ENCODE results near the gene EIF3L.
"Not testable (repeated sequence)": the region's sequence is repeated elsewhere in the genome, so short reads cannot be mapped to it uniquely, and the experiment has no call there.

Gene EIF3L

DNA sequence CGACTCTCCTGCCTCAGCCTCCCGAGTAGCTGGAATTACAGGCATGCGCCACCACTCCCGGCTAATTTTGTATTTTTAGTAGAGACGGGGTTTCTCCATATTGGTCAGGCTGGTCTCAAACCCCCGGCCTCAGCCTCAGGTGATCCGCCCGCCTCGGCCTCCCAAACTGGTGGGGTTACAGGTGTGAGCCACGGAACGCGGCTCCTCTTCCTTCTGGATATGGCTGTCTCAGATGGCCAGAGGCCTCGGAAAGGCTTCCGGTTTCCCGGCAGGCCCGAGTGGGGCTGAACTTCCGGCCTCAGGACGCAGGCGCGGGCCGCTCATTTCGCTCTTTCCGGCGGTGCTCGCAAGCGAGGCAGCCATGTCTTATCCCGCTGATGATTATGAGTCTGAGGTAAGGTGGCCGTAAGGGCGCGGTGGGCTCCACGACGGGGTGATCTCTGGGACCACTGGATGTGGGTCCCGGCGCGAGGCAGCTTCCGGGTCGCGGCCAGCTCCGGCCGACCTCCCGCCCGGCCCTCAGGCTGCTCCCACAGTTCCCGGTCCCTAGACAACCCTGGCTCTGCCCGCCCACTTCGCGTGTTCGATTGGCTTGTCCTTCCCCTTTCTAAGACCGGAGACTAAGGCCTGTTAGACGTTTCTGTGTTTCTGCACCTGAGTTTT lies at the start of gene EIF3L:
Gene EIF3L (plus strand): TSS at position 331 of the 663 bp plus-strand sequence. CDS start 31 bp downstream, at position 362.
- FAIRE-seq: peak; percentile 67
- DNase-seq (ENCODE audit: low spot score): peak; percentile 98

- FAIRE-seq: peak; percentile 9
- not testable (repeated sequence) for DNase-seq (ENCODE audit: low spot score)
Observed at GRCh38 chr22:37799979-37800378, 49.2 kb upstream of the EIF3L start.

DNA sequence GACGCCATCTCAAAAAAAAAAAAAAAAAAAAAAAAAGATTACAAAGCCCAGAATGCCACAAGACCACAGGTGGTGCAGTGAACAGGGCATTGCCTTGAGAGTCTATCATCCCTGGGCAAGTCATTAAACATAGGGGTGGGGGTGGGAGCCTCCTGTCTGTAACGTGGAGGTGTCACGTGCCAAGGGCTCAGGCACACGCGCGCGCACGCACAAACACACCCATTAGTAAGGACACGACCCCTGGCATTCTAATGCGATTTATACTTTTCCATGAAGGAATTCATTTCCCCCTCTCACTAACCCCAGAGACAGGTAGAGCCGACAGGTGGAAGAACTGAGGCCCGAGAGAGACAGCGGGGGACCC lies 47.3 kb upstream of the EIF3L start:
- FAIRE-seq: no peak
- DNase-seq (ENCODE audit: low spot score): no peak

DNA sequence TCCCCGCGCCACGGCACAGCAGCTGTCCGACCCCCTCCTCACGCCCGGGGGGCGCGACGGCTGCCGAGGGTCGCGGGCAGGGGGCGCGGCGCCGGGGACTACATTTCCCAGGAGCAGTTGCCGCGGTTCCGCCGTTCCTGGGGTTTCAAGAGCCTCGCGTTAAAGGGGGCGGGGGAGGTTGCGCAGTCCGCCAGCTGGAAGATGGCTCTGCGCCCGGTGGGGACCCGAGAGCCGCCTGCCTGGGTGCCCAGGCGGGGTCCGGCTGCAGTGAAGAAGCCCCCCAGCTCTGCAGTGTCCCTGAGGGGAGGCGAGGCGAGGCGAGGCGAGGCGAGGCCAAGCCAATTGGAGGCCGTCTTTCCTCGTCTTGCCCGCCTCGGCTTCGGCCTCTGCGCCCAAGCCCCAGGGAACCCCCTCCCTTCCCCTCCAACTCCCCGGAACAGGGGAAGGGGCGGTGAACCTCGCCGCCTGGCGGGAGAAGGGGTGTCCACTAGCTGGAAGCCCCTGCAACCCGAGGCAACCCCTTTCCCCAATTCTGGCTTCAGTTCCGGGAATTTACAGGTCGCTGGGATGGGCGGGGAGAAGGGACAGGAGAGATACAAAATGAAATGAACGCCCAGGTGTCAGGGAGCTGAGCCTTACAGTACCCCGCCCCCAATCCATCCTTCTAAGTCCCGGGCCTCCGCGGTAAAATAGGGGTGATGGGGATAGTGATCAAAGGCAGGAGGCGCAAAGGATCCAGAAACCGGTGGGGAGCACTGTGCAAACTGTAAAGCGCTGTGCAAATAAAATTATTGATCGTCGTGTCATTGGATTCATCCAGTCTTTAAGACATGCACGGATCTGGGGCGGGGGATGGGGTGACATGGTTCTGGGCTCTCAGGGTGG lies 46.7 kb upstream of the EIF3L start:
- DNase-seq (ENCODE audit: low spot score): peak; percentile 75
- FAIRE-seq: peak; percentile 71

DNA sequence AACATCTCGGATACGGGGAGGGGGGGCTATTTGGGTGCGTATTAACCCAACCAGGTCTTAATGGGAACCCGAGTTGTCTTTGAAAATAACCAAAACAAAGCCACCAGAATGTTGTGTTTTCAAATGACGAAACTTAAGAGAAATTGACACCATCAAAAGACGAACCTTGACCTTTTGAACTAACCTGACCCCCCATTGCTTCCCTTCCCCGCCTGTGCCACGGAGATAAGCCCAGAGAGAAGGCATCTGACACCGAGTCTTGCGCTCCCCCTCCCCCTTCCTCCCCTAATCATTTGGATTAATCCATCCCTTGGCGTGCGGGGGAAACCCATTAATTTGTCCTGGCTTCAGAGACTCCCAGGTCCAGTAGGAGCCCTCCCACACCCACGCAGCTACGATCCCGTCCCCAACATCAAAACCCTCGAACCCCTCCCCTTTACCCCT lies 46.0 kb upstream of the EIF3L start:
- FAIRE-seq (no peak), DNase-seq (ENCODE audit: low spot score) (no peak)

DNA sequence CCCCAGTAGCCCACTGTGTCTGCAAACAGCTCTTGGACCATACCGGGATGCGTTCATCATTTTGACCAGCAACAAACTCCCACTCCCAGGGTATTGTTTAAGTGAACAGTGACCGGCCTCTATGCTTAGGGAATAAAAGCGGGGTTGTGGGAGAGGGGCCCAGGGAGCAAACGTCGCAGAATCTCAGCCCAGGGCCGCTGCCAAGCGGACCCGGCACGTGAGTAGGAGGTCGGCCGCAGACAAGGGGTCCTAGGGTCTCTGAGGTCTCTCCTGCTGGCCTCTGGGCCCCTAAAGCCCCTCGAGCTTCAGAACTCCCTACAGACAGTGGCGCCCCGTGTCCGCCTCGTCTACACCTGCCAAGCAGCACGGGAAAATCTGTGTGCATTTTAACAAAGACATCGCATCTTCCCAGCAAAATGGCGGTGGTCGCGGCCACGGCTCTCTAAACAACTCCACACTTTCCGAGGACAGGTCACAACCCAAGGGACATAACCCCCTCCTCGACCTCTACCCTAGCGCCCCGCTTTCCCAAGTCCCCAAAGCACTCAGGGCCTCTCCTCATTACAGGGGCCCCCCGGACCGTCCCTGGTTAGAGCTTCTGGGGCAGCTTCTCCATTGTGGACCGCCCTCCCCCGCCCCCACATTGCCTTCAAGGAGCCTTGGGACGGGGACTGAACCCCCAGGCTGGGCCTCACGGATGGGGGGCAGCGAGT lies 45.4 kb upstream of the EIF3L start:
- DNase-seq (ENCODE audit: low spot score) (no peak), FAIRE-seq (no peak)

DNA sequence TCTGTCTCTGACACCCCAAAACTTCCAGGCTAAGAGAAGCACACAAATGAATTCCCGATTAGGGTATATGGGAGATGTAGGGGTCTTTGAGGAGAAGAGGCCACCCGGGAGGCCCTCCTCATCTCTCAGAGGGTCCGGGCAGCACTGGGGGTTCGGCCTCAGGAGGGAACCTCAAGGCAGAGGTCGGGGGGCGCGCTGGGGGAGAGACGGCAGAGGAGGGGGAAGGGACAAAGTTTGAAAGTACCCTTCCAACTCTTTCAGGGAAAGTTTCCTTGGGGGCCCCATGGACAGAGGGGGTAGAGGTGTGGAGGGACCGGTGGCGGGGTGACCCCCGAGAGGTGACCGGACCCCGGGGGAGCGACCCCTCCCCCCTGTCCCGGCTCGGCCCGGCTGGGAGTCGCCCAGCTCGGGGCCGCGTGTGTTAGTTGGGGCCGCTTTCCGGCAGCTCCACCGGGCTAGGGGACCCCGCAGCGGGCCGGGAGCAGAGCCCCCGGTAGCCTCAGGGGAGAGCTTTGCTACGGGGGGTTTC lies 44.8 kb upstream of the EIF3L start:
- no peak for FAIRE-seq
- no peak for DNase-seq (ENCODE audit: low spot score)

GRCh38 chr22:37804881-37805809 lies 44.1 kb upstream of the EIF3L start:
- DNase-seq (ENCODE audit: low spot score): peak; percentile 95
- peak; percentile 88 for FAIRE-seq

DNA sequence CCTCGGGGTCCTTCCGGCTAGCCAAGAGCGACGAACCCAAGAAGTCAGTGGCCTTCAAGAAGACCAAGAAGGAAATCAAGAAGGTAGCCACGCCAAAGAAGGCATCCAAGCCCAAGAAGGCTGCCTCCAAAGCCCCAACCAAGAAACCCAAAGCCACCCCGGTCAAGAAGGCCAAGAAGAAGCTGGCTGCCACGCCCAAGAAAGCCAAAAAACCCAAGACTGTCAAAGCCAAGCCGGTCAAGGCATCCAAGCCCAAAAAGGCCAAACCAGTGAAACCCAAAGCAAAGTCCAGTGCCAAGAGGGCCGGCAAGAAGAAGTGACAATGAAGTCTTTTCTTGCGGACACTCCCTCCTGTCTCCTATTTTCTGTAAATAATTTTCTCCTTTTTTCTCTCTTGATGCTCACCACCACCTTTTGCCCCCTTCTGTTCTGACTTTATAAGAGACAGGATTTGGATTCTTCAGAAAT lies 43.4 kb upstream of the EIF3L start:
- FAIRE-seq: no peak
- no peak for DNase-seq (ENCODE audit: low spot score)

GRCh38 chr22:37806409-37807333 lies 42.5 kb upstream of the EIF3L start:
- no peak for DNase-seq (ENCODE audit: low spot score)
- FAIRE-seq: no peak

DNA sequence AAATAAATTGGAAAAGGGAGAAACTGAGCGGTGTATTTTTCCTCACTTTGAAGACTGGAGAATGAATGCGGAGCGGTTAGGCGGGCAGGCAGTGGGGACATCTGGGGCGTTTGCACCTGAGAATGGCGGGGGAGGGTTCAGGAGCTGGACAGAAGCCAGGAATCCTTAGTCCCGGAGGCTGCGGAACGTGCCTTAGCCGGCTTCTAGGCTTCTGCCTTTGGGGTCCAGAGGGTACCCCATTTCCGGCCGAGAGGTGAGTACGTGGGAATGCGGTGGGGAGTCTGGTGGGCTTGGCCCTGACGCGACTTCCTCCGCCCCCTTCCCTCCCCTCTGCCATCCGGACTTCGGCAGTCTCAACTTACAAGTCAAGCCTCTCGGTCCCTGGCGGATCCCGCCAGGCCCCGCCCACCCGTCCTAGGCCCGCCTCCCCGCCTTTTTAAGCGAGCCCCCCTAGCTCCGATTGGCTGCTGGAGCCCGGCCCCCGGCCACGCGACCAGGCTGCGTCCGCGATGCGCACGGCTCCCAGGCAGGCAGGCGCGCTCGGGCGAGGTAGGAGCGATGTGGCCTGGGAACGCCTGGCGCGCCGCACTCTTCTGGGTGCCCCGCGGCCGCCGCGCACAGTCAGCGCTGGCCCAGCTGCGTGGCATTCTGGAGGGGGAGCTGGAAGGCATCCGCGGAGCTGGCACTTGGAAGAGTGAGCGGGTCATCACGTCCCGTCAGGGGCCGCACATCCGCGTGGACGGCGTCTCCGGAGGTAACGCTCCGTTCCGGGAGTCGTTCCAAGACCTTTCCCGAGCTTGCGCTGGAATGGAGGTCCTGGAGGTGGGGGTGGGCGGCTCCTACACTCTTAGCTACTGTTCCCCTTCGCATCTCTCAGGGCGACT lies 41.6 kb upstream of the EIF3L start, which contains the start of gene GCAT:
Gene GCAT (plus strand): TSS at position 525 of the 884 bp plus-strand sequence. CDS start 34 bp downstream, at position 559.
- peak; percentile 97 for FAIRE-seq
- DNase-seq (ENCODE audit: low spot score): peak; percentile 99

- DNase-seq (ENCODE audit: low spot score) (no peak), FAIRE-seq (no peak)
Observed at GRCh38 chr22:37808294-37808657, 40.9 kb upstream of the EIF3L start.

DNA sequence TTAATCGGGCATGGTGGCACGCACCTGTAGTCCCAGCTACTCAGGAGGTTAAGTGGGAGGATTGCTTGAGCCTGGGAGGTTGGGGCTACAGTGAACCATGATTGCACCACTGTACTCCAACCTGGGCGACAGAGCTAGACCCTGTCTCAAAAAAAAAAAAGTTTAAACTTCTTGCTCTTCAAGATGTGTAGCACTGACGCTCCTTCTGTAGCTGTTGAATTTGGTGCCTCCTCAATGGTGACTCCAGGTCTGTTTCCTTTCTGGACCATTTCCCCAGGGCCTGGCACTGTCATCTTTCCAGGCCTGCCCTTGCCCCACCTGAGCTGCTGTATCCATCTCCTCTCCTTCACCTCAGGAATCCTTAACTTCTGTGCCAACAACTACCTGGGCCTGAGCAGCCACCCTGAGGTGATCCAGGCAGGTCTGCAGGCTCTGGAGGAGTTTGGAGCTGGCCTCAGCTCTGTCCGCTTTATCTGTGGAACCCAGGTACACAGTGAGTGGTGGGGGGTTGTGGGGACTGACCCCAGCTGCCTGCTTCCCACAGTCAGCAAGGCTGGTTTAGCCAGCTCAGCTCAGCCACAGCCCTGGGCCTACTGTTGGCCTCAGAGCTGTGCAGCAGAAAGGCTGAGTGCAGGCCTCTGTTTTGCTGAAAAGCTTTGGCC lies 39.4 kb upstream of the EIF3L start:
- DNase-seq (ENCODE audit: low spot score) (no peak), FAIRE-seq (no peak)

DNA sequence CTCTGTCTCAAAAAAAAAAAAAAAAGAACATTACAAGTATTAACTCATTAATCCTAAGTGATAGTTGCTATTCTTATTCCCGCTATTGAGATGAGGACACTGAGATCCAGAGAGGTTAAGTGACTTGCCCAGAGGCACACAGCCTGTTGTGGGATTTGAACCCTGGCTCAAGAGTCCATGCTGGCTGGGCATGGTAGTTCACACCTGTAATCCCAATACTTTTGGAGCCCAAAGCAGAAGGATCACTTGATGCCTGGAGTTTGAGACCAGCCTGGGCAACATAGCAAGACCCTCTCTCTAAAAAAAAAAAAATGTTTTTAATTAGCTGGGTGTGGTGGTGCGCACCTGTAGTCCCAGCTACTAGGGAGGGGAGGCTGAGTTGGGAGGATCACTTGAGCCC lies 37.4 kb upstream of the EIF3L start:
- DNase-seq (ENCODE audit: low spot score) (no peak), FAIRE-seq (no peak)

GRCh38 chr22:37812869-37813678 lies 36.1 kb upstream of the EIF3L start:
- no peak for DNase-seq (ENCODE audit: low spot score)
- no peak for FAIRE-seq

GRCh38 chr22:37815593-37815992 lies 33.6 kb upstream of the EIF3L start:
- FAIRE-seq: no peak
- DNase-seq (ENCODE audit: low spot score): no peak
